ENCODE measurements around the gene CD79A. TPM values are rescaled to one million over a fixed set of nuclear protein-coding genes. Genes with fewer than 3 reads are reported as not detected.

Gene CD79A
- total and polyA plus RNA-seq, 7 experiments from 2014 or later, result 2.6 to 27.9 (median 8.9) TPM

DNA sequence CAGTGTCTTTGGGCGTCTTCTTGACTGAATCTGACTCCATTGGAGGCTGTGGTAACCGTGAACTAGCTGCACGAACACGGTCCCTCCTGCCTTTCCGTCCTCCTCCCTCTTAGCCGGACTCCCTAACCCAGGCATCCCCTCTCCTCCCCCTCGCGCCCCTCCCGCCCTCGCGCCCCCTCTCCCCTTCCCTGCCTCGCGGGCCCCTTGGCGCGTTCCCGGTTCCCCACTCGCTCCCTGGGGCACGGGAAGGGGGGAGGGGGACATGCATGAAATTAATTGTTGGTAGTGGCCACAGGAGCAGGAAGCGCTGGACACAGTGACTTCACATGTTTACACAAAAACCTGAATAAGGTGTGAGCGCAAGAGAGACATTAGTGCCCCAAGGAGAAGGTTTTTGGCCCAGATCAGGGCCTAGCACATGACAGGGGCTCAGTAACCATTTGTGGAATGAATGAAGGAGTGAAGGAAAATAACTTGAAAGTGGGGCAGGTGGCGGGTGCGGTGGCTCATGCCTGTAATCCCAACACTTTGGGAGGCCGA lies 32.0 kb upstream of the CD79A start:
- no peaks in the 10 kb centered on the region for H3K27me3 ChIP-seq (ENCODE audit: control insufficient read depth in 2 of 2, insufficient read depth in 2 of 2, low read length in 2 of 2)
- Mint-ChIP-seq H3K9me3 (peaks cover 0 to 8% (median 0%) of the 10 kb centered on the region in 11 donors), H3K4me3 (no peak overlapping the region), H3K36me3 (peaks cover 0 to 3% (median 0%) of the 10 kb centered on the region in 5 donors), H3K27ac (peak overlapping the region in 1 of 9 donors; percentile 71), H3K4me1 (peaks cover 0 to 5% (median 0%) of the 10 kb centered on the region in 7 donors), H3K27me3 (peaks cover 0 to 18% (median 0%) of the 10 kb centered on the region in 5 donors)
- no peaks in the 10 kb centered on the region for H3K4me1 ChIP-seq (ENCODE audit: control insufficient read depth in 2 of 2, insufficient read depth in 2 of 2, low read length in 2 of 2)
- H3K4me3 ChIP-seq (ENCODE audit: low read length), result no peak overlapping the region
- no peak overlapping the region for H3K27ac ChIP-seq (ENCODE audit: low read depth, low read length)
- ChIA-PET CTCF (no interaction called here), POLR2A (no interaction called here)
- no peaks in the 10 kb centered on the region for H3K36me3 ChIP-seq (ENCODE audit: control insufficient read depth in 2 of 3, insufficient read depth in 3 of 3, low read length in 3 of 3)
- intact Hi-C loops (cut with micrococcal nuclease), result no loop called here
- H3K9me3 ChIP-seq (ENCODE audit: control insufficient read depth in 2 of 3, low read length in 3 of 3), result no peaks in the 10 kb centered on the region
- no peak for DNase-seq
- no peak for ATAC-seq

DNA sequence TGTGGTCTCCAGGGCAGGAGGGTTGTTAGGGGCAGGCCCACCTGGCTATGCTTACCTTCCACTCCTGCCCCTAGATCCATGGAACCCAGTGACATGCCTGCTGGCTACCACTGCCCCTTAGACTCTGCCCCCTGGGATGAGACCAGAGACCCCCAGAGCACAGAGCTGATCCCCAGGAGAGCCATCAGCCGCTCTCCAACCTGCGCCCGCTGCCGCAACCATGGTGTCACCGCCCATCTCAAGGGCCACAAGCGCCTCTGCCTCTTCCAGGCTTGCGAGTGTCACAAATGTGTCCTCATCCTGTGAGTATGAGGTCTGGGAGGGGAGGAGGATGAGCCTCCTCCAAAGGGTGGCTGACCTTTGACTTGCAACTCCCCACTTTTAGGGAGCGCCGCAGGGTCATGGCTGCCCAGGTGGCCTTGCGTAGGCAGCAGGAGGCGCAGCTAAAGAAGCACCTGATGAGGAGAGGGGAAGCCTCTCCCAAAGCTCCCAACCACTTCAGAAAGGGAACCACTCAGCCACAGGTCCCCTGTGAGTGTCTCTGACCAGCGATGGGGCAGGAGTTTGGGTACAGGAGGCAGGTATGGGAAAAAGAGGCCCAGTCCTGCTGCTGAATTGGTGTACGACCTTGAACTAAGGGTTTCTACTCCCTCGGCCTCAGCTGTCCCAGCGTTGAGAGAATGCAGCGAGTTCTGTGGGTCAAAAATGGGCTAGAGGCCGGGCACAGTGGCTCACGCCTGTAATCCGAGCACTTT lies 29.6 kb upstream of the CD79A start:
- H3K27me3 Mint-ChIP-seq, result peaks cover 0 to 25% (median 4%) of the 10 kb centered on the region in 5 donors
- Histone ChIP-seq H3K27me3 (ENCODE audit: control insufficient read depth in 2 of 2, insufficient read depth in 2 of 2, low read length in 2 of 2) (no peaks in the 10 kb centered on the region), H3K27ac (ENCODE audit: low read depth, low read length) (no peak overlapping the region), H3K36me3 (ENCODE audit: control insufficient read depth in 2 of 3, insufficient read depth in 3 of 3, low read length in 3 of 3) (no peaks in the 10 kb centered on the region), H3K4me3 (ENCODE audit: low read length) (no peak overlapping the region), H3K9me3 (ENCODE audit: control insufficient read depth in 2 of 3, low read length in 3 of 3) (no peaks in the 10 kb centered on the region), H3K4me1 (ENCODE audit: control insufficient read depth in 2 of 2, insufficient read depth in 2 of 2, low read length in 2 of 2) (no peaks in the 10 kb centered on the region)
- no peak overlapping the region for H3K27ac Mint-ChIP-seq
- POLR2A ChIA-PET, result interaction anchor here (0.6 kb wide), 1 partner anchor 229 kb away, joined by 3 read pairs; no protein-coding TSS in a partner anchor
- H3K4me3 Mint-ChIP-seq, result no peak overlapping the region
- intact Hi-C loops (cut with micrococcal nuclease), result no loop called here
- H3K36me3 Mint-ChIP-seq, result peaks cover 0 to 3% (median 0%) of the 10 kb centered on the region in 5 donors
- DNase-seq (no peak), ATAC-seq (no peak)
- CTCF ChIA-PET, result no interaction called here
- peaks cover 0 to 5% (median 0%) of the 10 kb centered on the region in 7 donors for H3K4me1 Mint-ChIP-seq
- H3K9me3 Mint-ChIP-seq, result peaks cover 0 to 8% (median 0%) of the 10 kb centered on the region in 11 donors

DNA sequence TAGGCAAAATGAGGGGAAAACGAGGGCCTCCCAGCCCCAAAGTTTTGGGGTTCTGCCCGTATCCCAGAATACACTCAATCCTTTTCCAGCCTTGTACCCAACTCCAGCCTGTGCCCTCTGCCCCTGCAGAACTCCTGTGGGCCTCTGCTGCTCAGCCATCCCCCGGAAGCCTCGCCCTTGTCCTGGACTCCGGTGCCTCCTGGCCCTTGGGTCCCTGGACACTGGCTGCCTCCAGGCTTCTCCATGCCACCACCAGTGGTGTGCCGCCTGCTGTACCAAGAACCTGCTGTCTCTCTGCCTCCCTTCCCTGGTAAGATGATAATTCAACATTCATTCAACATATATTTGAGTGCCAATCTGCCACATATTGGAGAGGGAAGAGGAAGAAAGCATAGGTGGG lies 28.4 kb upstream of the CD79A start:
- no peak for ATAC-seq
- H3K27ac Mint-ChIP-seq, result no peak overlapping the region
- H3K36me3 ChIP-seq (ENCODE audit: control insufficient read depth in 2 of 3, insufficient read depth in 3 of 3, low read length in 3 of 3), result no peaks in the 10 kb centered on the region

DNA sequence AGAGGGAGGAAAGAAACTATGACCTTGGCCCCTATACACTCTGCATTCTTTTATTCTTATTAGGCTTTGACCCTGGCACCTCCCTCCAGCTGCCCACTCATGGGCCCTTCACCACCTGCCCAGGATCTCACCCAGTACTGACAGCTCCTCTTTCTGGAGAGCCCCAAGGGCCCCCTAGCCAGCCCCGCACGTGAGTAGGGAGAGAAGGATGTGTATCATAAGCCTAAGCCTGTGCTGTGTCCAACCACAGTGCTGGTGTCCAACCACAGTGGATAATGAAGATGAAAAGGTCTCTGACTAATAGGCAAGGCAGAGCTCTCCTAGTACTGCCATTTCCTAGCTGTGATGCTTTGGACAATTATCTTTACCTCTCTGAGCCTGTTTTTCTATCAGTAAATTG lies 28.0 kb upstream of the CD79A start:
- Histone ChIP-seq H3K27me3 (ENCODE audit: control insufficient read depth in 2 of 2, insufficient read depth in 2 of 2, low read length in 2 of 2) (no peaks in the 10 kb centered on the region), H3K9me3 (ENCODE audit: control insufficient read depth in 2 of 3, low read length in 3 of 3) (no peaks in the 10 kb centered on the region), H3K4me3 (ENCODE audit: low read length) (no peak overlapping the region), H3K36me3 (ENCODE audit: control insufficient read depth in 2 of 3, insufficient read depth in 3 of 3, low read length in 3 of 3) (no peaks in the 10 kb centered on the region), H3K4me1 (ENCODE audit: control insufficient read depth in 2 of 2, insufficient read depth in 2 of 2, low read length in 2 of 2) (no peaks in the 10 kb centered on the region), H3K27ac (ENCODE audit: low read depth, low read length) (no peak overlapping the region)
- Mint-ChIP-seq H3K9me3 (peaks cover 0 to 2% (median 0%) of the 10 kb centered on the region in 11 donors), H3K27me3 (peaks cover 0 to 34% (median 4%) of the 10 kb centered on the region in 5 donors), H3K4me3 (no peak overlapping the region), H3K4me1 (peaks cover 0 to 3% (median 0%) of the 10 kb centered on the region in 7 donors), H3K36me3 (peaks cover 0 to 3% (median 0%) of the 10 kb centered on the region in 5 donors), H3K27ac (peak overlapping the region in 1 of 9 donors; percentile 27)
- POLR2A ChIA-PET, result no interaction called here
- CTCF ChIA-PET, result no interaction called here
- DNase-seq, result no peak
- intact Hi-C loops (cut with micrococcal nuclease), result no loop called here
- no peak for ATAC-seq

More for the DNA sequence above, 28.4 kb upstream of the CD79A start:
- H3K4me1 Mint-ChIP-seq, result peaks cover 0 to 5% (median 0%) of the 10 kb centered on the region in 7 donors
- H3K9me3 ChIP-seq (ENCODE audit: control insufficient read depth in 2 of 3, low read length in 3 of 3), result no peaks in the 10 kb centered on the region
- POLR2A ChIA-PET, result no interaction called here
- no peak overlapping the region for H3K4me3 Mint-ChIP-seq
- CTCF ChIA-PET, result no interaction called here
- H3K4me3 ChIP-seq (ENCODE audit: low read length), result no peak overlapping the region
- no peaks in the 10 kb centered on the region for H3K27me3 ChIP-seq (ENCODE audit: control insufficient read depth in 2 of 2, insufficient read depth in 2 of 2, low read length in 2 of 2)
- peaks cover 0 to 6% (median 0%) of the 10 kb centered on the region in 11 donors for H3K9me3 Mint-ChIP-seq
- H3K4me1 ChIP-seq (ENCODE audit: control insufficient read depth in 2 of 2, insufficient read depth in 2 of 2, low read length in 2 of 2), result no peaks in the 10 kb centered on the region
- no peak for DNase-seq
- intact Hi-C loops (cut with micrococcal nuclease), result no loop called here
- H3K27me3 Mint-ChIP-seq, result peaks cover 0 to 34% (median 4%) of the 10 kb centered on the region in 5 donors
- peaks cover 0 to 3% (median 0%) of the 10 kb centered on the region in 5 donors for H3K36me3 Mint-ChIP-seq
- H3K27ac ChIP-seq (ENCODE audit: low read depth, low read length), result no peak overlapping the region

DNA sequence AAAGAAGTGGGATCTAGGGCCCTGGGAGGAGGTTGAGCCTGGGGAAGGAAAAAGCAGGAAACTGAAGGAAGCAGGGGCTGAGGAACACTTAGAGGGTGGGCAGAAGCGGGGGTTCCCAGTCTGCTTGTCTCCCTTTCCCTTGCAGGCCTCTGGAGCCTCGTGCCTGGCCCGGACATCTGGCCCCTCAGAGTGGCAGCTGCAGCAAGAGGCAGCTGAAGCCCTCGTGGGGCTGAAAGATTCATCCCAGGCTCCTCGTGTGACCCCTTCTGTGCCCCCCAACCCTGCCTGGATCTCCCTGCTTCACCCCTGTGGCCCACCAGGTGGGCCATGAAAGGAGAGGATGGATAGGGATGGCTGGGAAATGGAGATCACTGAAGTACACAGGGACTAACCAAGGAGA lies 26.7 kb upstream of the CD79A start:
- POLR2A ChIA-PET, result interaction anchor here (0.7 to 1.8 kb wide), 2 partner anchors 10 to 49 kb away, joined by 5 to 6 read pairs; partner anchors contain the start of gene RPS19
- Histone ChIP-seq H3K9me3 (ENCODE audit: control insufficient read depth in 2 of 3, low read length in 3 of 3) (no peaks in the 10 kb centered on the region), H3K4me3 (ENCODE audit: low read length) (no peak overlapping the region), H3K36me3 (ENCODE audit: control insufficient read depth in 2 of 3, insufficient read depth in 3 of 3, low read length in 3 of 3) (no peaks in the 10 kb centered on the region), H3K27me3 (ENCODE audit: control insufficient read depth in 2 of 2, insufficient read depth in 2 of 2, low read length in 2 of 2) (no peaks in the 10 kb centered on the region), H3K27ac (ENCODE audit: low read depth, low read length) (no peak overlapping the region), H3K4me1 (ENCODE audit: control insufficient read depth in 2 of 2, insufficient read depth in 2 of 2, low read length in 2 of 2) (no peaks in the 10 kb centered on the region)
- no peak overlapping the region for H3K4me3 Mint-ChIP-seq
- no peaks in the 10 kb centered on the region for H3K36me3 Mint-ChIP-seq
- no peak overlapping the region for H3K27ac Mint-ChIP-seq
- CTCF ChIA-PET, result no interaction called here
- no peaks in the 10 kb centered on the region for H3K9me3 Mint-ChIP-seq
- ATAC-seq (no peak), DNase-seq (no peak)
- peaks cover 0 to 45% (median 4%) of the 10 kb centered on the region in 5 donors for H3K27me3 Mint-ChIP-seq
- peaks cover 0 to 3% (median 0%) of the 10 kb centered on the region in 7 donors for H3K4me1 Mint-ChIP-seq
- intact Hi-C loops (cut with micrococcal nuclease), result no loop called here

DNA sequence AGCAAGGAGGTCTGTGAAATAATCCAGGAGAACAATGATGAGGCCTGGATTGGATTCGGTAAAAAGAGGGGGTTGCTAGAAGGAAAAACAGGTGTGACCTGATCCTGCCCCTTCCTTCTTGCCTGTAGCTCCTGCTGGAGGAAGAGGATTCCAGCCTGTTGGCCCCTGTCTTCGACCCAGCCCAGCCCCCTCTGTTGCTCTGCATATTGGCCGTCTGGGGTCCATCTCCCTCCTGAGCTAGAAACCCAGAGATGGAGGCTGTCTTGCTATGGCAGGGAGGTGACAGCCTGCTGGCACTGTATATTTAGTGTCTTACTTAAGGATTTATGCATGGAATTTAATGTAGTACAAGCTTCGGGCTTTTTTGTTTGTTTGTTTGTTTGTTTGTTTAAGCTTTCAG lies 25.6 kb upstream of the CD79A start:
- ChIA-PET CTCF (interaction anchor here (1.7 kb wide), 1 partner anchor 58 kb away, joined by 4 read pairs; no protein-coding TSS in a partner anchor), POLR2A (interaction anchor here (1.8 kb wide), 1 partner anchor 9 kb away, joined by 6 read pairs; the partner anchor contains the start of gene RPS19)
- ATAC-seq (no peak), DNase-seq (no peak)
- Mint-ChIP-seq H3K27me3 (peaks cover 0 to 42% (median 4%) of the 10 kb centered on the region in 5 donors), H3K4me1 (peaks cover 0 to 3% (median 0%) of the 10 kb centered on the region in 7 donors), H3K27ac (peak overlapping the region in 1 of 9 donors; percentile 5), H3K9me3 (no peaks in the 10 kb centered on the region), H3K36me3 (no peaks in the 10 kb centered on the region), H3K4me3 (no peak overlapping the region)
- H3K9me3 ChIP-seq (ENCODE audit: control insufficient read depth in 2 of 3, low read length in 3 of 3), result no peaks in the 10 kb centered on the region
- intact Hi-C loops (cut with micrococcal nuclease), result no loop called here
- no peaks in the 10 kb centered on the region for H3K27me3 ChIP-seq (ENCODE audit: control insufficient read depth in 2 of 2, insufficient read depth in 2 of 2, low read length in 2 of 2)
- no peak overlapping the region for H3K4me3 ChIP-seq (ENCODE audit: low read length)
- H3K36me3 ChIP-seq (ENCODE audit: control insufficient read depth in 2 of 3, insufficient read depth in 3 of 3, low read length in 3 of 3), result no peaks in the 10 kb centered on the region
- H3K4me1 ChIP-seq (ENCODE audit: control insufficient read depth in 2 of 2, insufficient read depth in 2 of 2, low read length in 2 of 2), result no peaks in the 10 kb centered on the region
- no peak overlapping the region for H3K27ac ChIP-seq (ENCODE audit: low read depth, low read length)
